Activated CD4-positive, CD25-positive, alpha-beta regulatory T cell treated with anti-CD3 and anti-CD28 coated beads, Interleukin-2, amount 50 U/mL, for 24 hours (primary cell): ENCODE measurements around the gene PTEN.
"Not testable (repeated sequence)": the region's sequence is repeated elsewhere in the genome, so short reads cannot be mapped to it uniquely, and the experiment has no call there.

ENCODE experiments used
- ATAC-seq, 2 donors: fragments of 150-1000 bp; cut with Tn5 transposase; one replicate each; pipeline ENCODE4 v1.10.0; 2021; ENCODE audit warnings: mild to moderate bottlenecking in 1 of 2, moderate library complexity in 1 of 2

Gene PTEN

GRCh38 chr10:87846023-87846422 lies 17.4 kb upstream of the PTEN start:
- ATAC-seq = no peak

DNA sequence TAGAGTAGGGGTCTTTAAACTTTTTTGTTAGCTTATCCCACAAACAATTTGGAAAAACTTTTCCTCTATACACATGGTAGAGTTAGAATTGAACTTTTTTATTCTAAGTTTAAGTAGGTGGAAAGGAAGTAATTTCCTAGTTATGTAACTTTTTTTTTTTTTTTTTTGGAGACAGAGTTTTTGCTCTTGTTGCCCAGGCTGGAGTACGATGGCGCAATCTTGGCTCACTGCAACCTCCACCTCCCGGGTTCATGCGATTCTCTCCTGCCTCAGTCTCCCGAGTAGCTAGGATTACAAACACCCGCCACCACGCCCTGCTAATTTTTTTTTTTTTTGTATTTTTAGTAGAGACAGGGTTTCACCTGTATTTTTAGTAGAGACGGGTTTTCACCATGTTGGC lies 16.7 kb upstream of the PTEN start:
- ATAC-seq = not testable (repeated sequence)

- no peak for ATAC-seq
Measured at GRCh38 chr10:87847550-87847949, 15.9 kb upstream of the PTEN start.

DNA sequence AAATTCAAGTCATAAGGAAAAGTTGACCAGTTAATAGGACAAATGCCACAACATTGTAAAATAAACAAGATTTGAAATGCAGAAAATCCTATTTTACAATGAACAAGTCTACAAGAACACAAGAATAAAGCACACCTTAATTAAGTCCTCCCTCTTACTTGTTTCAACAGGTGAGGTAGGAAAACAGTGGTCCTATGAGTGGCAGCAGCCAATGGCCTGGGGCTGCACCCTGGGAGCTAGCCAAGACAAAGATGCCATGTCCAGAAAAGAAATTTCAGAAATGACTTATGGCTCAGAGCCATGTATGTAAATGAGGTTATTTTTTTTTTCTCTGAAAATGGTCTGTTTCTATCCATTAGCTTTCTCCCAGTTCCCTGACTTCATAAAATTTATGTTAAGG lies 14.4 kb upstream of the PTEN start:
- no peak for ATAC-seq

GRCh38 chr10:87850742-87851205 lies 12.7 kb upstream of the PTEN start:
- ATAC-seq = peak; percentile 64 to 68

DNA sequence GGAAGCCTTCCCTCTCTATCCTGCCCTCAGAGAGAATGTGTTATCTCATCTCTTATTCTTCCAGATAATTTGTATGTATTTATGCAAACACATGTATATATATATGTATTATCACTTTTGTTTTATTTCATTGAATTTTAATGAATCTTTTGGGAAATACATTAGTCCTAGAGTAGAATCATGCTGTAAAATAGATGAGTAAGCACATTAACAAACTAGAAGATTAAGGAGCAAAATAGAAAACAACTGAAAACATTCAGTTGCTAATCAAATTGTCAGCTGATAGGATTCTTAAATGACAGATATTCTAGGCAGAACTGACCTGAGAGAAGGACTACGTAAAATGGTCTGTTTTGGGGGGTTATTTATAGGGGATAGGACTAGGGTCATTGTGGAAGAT lies 11.3 kb upstream of the PTEN start:
- no peak for ATAC-seq

- not testable (repeated sequence) for ATAC-seq
Measured at GRCh38 chr10:87855247-87855646, 8.2 kb upstream of the PTEN start.

DNA sequence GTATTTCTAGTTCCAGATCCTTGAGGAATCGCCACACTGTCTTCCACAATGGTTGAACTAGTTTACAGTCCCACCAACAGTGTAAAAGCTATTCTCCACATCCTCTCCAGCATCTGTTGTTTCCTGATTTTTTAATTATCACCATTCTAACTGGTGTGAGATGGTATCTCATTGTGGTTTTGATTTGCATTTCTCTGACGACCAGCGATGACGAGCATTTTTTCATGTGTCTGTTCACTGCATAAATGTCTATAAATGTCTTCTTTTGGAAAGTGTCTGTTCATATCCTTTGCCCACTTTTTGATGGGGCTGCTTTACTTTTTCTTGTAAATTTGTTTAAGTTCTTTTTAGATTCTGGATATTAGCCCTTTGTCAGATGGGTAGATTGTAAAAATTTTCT lies 7.8 kb upstream of the PTEN start:
- not testable (repeated sequence) for ATAC-seq

- ATAC-seq = no peak
Measured at GRCh38 chr10:87860156-87860795, 3.1 kb upstream of the PTEN start.

DNA sequence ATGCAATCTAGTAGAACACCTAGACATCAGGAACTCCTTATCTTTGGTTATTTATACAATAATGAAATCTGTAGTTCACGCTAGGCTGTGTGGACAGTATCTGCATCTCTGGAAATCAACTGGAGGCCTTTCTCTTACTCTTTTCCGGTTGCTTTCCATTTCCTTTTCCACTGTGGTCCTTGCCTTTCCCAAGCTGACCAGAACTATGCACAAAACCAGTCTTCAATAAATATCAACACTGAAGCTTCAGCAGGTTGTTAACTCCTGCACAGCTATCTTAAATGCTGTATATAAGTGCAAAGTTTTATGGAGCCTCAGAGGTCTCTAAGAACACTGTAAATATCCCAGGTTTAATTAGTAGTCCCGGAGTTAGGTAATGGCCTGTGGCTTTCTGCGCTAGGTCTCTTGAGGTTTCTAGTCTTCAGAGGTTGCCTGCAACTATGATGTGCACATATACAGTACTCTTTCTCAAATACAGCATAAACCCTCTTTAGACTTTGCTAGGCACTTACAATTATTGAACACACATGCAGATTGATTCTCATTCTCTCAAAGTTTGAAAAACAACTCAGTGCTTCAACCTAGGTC lies 2.5 kb upstream of the PTEN start:
- no peak for ATAC-seq

DNA sequence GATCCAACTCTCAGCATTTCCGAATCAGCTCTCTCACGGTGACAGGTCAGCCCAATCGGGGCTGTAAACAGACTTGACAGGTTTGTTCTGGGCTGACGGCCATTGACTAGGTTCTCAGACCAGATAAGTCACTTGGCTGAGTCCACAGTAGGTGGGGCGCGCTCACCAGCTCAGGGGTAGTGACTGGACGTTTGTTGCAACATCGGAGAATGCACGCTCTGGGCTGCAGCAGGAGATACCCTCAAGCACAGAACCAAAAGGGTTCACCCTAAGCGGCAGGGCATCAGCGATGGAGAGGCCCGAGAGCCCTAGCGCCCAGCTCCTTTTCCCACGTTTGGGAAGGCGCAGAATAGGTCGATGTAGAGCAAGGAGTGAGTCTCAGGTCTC lies 1.9 kb upstream of the PTEN start:
- ATAC-seq = no peak

DNA sequence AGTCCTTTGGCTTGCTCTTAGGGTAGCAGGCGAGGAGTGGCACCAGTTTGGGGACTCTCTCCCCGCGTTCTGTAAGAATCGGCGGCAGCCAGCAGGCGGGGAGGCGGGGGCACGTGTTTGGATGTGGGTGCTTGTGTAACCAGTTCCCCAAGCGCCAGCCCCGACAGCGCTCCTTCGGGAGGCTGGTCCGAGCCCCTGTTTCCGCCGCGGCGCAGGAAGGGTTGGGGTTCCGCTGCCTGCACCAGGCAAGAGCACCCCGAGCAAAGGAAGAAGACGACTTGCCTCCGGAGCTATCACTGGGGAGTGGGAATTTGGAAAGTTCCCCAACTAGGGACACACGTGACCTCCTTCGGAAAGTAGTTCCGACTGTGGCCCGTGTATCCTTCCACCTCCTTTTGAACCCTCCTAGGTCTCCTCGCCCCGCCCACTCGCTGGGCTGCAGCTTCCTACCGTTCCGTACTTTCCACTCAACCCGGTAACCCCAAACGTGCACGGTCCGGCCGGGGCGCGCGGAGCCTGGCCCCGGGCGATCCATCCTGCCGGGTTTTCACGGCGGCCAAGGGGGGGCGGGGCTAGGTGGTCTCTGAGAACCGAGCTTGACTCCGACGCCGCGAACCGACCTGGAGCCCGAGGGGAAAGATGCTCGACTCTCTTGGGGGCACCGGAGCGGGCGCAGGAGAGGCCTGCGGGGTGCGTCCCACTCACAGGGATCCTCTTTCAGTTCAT lies 1.3 kb upstream of the PTEN start:
- ATAC-seq = peak; percentile 70 to 71

DNA sequence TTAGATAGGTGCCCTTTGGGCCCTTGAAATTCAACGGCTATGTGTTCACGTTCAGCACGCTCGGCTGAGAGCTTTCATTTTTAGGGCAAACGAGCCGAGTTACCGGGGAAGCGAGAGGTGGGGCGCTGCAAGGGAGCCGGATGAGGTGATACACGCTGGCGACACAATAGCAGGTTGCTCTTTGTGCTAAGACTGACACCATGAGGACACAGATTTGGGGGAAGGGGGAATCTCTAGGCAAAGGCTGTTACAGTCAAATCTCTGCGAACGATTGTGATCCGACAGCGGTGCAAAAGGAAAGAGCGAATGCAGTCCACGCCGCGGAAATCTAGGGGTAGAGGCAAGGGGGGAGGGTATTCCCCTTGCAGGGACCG lies 759 bp upstream of the PTEN start:
- peak; percentile 47 to 49 for ATAC-seq

- ATAC-seq = not testable (repeated sequence)
Measured at GRCh38 chr10:87863951-87864495, 598 bp downstream of the PTEN start.

- no peak for ATAC-seq
Measured at GRCh38 chr10:87864496-87865059, 1.2 kb downstream of the PTEN start.

- no peak for ATAC-seq
Measured at GRCh38 chr10:87865241-87865881, 1.9 kb downstream of the PTEN start.

DNA sequence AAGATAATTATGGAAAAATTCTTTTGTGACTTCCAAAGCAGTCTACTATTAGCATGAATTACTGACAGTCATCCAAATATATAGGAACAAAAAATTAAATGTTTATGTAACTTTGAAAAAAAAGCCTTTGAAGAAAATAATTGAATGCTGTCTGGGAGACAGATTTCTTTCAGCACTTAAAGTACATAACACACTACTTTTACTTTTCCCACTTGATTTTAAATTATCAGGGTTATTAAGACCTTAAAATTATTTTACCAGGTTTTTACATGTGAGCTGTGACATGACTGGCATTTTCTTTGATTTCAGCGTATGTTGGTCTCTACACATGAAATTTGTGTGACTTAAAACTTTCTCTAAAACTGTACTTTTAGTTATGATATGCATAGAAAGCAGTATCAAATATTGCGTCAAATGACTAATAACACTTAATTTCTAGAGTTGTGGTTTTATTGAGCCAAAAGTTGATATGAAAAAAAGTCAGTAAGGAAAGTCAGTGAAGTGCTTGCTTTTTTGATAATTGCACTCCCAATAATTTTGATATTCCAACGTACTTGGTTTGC lies 3.1 kb downstream of the PTEN start:
- ATAC-seq = no peak

GRCh38 chr10:87867453-87867852 lies 4.0 kb downstream of the PTEN start:
- no peak for ATAC-seq

DNA sequence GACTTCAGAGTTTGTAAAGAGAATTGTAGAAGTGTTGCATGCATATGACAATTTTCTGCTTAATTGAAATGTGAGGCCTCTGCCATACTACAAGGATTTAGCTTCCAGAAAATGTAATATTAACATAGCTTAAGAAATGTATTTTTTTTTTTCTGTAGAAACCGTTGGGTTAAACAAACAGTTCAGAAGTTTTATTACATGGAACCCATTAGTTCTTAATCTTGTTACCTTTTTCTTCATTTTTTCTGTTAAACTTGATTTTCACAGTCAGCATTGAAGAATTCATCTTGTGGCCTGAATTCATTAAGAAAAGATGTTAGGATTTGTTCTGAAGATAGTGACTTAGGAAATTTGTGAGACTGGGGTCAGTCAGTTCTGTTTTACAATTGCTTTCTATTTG lies 4.9 kb downstream of the PTEN start:
- no peak for ATAC-seq

DNA sequence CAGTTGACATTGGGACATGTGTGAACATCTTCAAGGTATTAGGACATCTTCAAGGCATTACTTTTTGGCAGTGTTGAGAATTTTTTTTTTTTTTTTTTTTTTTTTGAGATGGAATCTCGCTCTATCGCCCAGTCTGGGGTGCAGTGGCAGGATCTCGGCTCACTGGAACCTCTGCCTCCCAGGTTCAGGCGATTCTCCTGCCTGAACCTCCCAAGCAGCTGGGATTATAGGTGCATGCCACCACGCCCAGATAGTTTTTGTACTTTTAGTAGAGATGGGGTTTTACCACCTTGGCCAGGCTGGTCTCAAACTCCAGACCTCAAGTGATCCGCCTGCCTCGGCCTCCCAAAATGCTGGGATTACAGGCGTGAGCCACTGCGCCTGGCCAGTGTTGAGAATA lies 5.7 kb downstream of the PTEN start:
- ATAC-seq = not testable (repeated sequence)

- ATAC-seq = no peak
Measured at GRCh38 chr10:87869773-87870551, 6.5 kb downstream of the PTEN start.

- ATAC-seq = no peak
Measured at GRCh38 chr10:87872828-87873227, 9.4 kb downstream of the PTEN start.
